ENCODE results near the gene RGS11. TPM values are rescaled to one million over a fixed set of nuclear protein-coding genes. Genes with fewer than 3 reads are reported as not detected.

RGS11 gene
- total RNA-seq, 2 donors from 2014 or later = 14.8 to 15.3 TPM

- ATAC-seq (no peak), DNase-seq (no peak)
- intact Hi-C loops (cut with DNase I) = no loop called here
These were observed 25.5 kb upstream of the RGS11 start for GRCh38 chr16:301235-301634.

DNA sequence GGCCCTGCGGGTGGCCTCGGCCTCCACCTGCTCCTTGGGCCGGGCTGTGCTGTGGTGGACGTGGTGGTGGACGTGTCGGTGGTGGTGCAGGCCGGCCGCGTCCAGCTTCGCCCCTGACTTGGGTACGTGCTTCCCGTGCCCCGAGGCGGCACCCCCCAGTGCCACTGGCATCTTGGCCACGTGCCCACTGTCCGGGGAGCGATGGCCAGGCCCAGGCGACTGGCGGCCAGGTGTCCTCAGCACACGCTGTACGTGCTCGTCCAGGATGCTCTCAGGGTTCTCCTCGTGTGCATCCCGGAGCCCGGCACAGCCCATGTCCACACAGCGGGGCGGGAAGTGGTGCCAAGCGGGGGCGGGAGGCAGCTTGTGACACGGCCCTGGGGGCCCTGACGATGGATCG lies 22.1 kb upstream of the RGS11 start:
- intact Hi-C loops (cut with DNase I) = no loop called here
- DNase-seq (no peak), ATAC-seq (no peak)

- intact Hi-C loops (cut with DNase I) = no loop called here
- ATAC-seq (no peak), DNase-seq (no peak)
These were observed 21.2 kb upstream of the RGS11 start for GRCh38 chr16:296806-297510.

DNA sequence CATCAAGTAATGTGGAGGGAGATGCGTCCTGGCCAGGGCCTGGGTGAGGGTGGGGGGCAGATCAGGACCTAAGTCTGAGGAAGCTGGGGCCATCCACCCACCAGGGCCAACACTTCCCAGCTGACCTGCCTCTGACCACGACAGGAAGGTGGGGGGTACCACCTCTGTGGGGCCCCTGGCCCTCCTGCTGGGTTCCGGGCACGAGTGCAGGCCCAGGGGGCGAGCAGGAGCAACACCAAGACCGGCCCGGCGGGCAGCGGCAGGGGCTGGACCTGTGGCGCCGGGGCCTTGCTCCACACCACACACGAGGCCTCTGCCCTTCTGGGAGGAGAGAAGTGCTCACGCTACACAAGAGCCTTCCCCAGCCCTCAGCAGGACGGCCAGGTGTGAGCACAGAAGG lies 20.5 kb upstream of the RGS11 start:
- DNase-seq (no peak), ATAC-seq (no peak)
- intact Hi-C loops (cut with DNase I) = no loop called here

DNA sequence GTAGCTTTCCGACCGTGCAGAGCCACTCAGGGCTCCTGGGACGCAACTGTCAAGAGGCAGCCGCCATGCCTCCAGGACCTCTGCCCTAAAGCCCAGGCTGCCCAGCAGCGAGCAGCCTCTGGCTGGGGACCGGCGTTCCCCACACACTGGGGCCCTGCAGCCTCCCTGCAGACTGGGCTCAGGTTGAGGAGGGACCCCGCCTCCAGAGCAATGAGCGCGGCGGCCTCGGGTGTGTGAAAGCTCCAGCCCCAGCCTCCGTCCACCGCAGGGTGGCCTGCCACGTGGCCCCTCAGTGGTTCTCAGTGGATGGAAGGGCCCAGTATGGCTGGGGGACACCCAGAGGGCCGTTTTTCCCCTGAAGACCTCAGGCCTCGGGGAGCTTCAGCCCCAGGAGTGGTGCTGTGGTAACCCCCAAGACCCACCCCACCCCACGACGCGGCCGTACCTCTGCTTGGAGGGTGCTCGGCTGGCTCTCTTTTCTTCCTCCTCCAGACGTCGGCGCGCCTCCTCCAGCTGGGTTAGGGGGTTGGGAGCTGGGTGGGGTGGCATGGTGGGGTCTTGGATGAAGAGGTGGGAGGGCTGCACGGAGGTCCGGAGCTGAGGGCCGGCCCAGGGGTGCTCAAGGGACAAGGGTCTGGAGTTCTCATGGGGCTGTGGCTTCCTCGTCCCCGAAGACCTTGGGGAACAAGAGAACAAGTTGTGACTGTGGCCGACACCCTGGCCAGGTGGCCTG lies 17.5 kb upstream of the RGS11 start:
- no peak for ATAC-seq
- intact Hi-C loops (cut with DNase I) = no loop called here

DNA sequence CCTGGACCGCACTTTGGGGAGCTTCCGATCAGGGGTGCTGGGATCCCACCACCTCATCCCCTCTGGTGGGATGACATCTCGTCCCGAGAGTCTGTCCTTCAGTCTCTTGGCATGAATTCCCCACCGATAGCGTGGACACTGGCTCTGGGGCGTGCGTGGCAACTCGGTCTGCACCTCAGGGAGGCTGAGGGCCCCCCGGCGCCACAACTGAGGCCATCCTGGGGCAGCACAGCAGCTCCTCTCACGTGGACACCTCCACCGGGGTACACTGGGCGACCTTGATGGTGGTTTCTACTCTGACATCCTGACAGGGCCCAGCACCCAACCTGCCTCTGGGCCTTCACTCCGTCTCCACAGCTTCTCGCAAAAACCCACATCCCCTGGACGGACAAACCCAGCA lies 15.8 kb upstream of the RGS11 start:
- DNase-seq (no peak), ATAC-seq (no peak)
- intact Hi-C loops (cut with DNase I) = no loop called here

More for the DNA sequence above, 17.5 kb upstream of the RGS11 start:
- DNase-seq = no peak

- ATAC-seq = no peak
- no peak for DNase-seq
- intact Hi-C loops (cut with DNase I) = no loop called here
These were observed 15.1 kb upstream of the RGS11 start for GRCh38 chr16:290681-291405.

- ATAC-seq (no peak), DNase-seq (no peak)
- intact Hi-C loops (cut with DNase I) = no loop called here
These were observed 14.4 kb upstream of the RGS11 start for GRCh38 chr16:290015-290680.

- intact Hi-C loops (cut with DNase I) = no loop called here
- ATAC-seq = no peak
- DNase-seq = no peak
These were observed 13.8 kb upstream of the RGS11 start for GRCh38 chr16:289395-289997.

- intact Hi-C loops (cut with DNase I) = no loop called here
- ATAC-seq (no peak), DNase-seq (no peak)
These were observed 12.5 kb upstream of the RGS11 start for GRCh38 chr16:287981-288920.

- ATAC-seq (no peak), DNase-seq (no peak)
- intact Hi-C loops (cut with DNase I) = no loop called here
These were observed 11.6 kb upstream of the RGS11 start for GRCh38 chr16:287298-287811.

- no peak for DNase-seq
- no peak for ATAC-seq
- intact Hi-C loops (cut with DNase I) = no loop called here
These were observed 10.9 kb upstream of the RGS11 start for GRCh38 chr16:286491-287297.

DNA sequence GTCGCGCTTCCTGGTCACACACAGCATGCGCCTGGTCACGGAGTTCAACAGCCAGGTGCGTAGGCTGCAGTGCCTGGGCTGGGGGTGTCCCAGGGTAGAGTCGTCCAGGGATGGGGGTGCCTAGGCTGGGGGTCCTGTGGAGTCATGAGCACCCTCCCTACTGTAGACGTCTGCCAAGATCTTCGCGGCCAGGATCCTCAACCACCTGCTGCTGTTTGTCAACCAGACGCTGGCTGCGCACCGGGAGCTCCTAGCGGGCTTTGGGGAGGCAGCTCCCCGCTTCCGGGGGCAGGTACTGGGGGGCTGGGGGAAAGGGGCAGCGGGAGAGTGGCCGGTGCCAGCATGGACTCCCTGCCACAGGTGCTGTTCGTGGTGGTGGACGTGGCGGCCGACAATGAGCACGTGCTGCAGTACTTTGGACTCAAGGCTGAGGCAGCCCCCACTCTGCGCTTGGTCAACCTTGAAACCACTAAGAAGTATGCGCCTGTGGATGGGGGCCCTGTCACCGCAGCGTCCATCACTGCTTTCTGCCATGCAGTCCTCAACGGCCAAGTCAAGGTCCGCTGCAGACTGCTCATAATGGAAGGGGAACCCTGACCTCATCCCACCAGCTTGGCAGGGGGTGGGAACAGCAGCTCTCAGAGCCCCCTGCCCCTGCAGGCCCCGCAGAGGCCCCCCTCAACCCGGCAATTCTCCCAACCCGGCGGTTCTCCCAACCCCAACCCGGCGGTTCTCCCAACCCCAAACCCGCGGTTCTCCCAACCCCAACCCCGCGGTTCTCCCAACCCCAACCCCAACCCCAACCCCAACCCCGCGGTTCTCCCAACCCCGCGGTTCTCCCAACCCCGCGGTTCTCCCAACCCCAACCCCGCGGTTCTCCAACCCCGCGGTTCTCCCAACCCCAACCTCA lies 9.7 kb upstream of the RGS11 start:
- ATAC-seq (no peak), DNase-seq (no peak)
- intact Hi-C loops (cut with DNase I) = no loop called here

DNA sequence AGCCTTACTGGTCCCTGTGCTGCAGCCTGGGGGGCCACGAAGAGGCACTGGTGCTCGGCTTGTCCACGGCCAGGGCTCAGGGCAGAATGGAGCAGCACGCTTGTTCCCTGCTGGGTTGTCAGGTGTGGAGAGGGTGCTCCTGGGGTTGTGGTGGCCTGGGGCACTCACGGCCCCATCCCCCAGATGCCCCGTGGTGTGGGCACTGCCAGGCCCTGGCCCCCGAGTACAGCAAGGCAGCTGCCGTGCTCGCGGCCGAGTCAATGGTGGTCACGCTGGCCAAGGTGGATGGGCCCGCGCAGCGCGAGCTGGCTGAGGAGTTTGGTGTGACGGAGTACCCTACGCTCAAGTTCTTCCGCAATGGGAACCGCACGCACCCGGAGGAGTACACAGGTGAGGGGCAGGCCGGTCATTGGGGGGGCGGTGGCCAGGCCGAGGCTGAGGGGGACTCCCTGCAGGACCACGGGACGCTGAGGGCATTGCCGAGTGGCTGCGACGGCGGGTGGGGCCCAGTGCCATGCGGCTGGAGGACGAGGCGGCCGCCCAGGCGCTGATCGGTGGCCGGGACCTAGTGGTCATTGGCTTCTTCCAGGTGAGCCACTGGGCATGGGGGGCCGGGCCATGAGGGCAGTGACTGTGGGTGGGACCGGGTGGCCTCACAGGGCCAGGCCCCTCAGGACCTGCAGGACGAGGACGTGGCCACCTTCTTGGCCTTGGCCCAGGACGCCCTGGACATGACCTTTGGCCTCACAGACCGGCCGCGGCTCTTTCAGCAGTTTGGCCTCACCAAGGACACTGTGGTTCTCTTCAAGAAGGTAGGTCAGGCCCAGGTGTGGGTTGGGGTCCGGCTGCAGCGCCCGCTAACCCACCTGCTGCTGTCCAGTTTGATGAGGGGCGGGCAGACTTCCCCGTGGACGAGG lies 8.7 kb upstream of the RGS11 start:
- ATAC-seq = no peak
- no peak for DNase-seq
- intact Hi-C loops (cut with DNase I) = no loop called here

Data from left cardiac atrium (tissue), 4 donors.